Neural crest cell (in vitro differentiated cells): ENCODE data around the gene VAPA. TPM values are rescaled to one million over a fixed set of nuclear protein-coding genes. Genes with fewer than 3 reads are reported as not detected.

Source experiments
- DNase-seq: peaks from one replicate; pipeline ENCODE4 v3.0.0; 2021; ENCODE audit warnings: low read depth, mixed read lengths, low spot score
- H3K27ac Mint-ChIP-seq: one replicate; pipeline ENCODE4 v1.8.0; 2021; ENCODE audit warnings: mild to moderate bottlenecking, mixed read lengths; ENCODE audit not compliant: unreplicated experiment
- H3K27me3 Mint-ChIP-seq: 2 replicates; pipeline ENCODE4 v1.8.0; 2021; ENCODE audit warnings: low read depth, mild to moderate bottlenecking, mixed read lengths
- H3K36me3 Mint-ChIP-seq: 2 replicates; pipeline ENCODE4 v1.8.0; 2021; ENCODE audit warnings: low read depth, mild to moderate bottlenecking, mixed read lengths
- H3K4me1 Mint-ChIP-seq: 2 replicates; pipeline ENCODE4 v1.8.0; 2021; ENCODE audit warnings: mixed read lengths
- H3K4me3 Mint-ChIP-seq: one replicate; pipeline ENCODE4 v1.8.0; 2021; ENCODE audit warnings: mild to moderate bottlenecking, mixed read lengths
- H3K9me3 Mint-ChIP-seq: 2 replicates; pipeline ENCODE4 v1.8.0; 2021; ENCODE audit warnings: mixed read lengths
- total RNA-seq: library from RNA; stranded (reverse); gene quantifications from 2 replicates; pipeline ENCODE4 v1.2.1, GENCODE V29; 2021
- TF ChIP-seq, protein P1 (sequence below): fragments of 200-600 bp; sonication (generic); conservative IDR thresholded peaks from 2 replicates; pipeline ENCODE4 v1.5.0; 2021; ENCODE audit warnings: antibody characterized with exemption, mild to moderate bottlenecking

VAPA gene
- total RNA-seq, 1 donor from 2014 or later, result 125 TPM

- peak overlapping the region; percentile 64 for H3K27ac Mint-ChIP-seq
- H3K36me3 Mint-ChIP-seq, result no peaks in the 10 kb centered on the region
- peaks cover 3% of the 10 kb centered on the region for H3K9me3 Mint-ChIP-seq
- TF ChIP-seq, protein P1, sequence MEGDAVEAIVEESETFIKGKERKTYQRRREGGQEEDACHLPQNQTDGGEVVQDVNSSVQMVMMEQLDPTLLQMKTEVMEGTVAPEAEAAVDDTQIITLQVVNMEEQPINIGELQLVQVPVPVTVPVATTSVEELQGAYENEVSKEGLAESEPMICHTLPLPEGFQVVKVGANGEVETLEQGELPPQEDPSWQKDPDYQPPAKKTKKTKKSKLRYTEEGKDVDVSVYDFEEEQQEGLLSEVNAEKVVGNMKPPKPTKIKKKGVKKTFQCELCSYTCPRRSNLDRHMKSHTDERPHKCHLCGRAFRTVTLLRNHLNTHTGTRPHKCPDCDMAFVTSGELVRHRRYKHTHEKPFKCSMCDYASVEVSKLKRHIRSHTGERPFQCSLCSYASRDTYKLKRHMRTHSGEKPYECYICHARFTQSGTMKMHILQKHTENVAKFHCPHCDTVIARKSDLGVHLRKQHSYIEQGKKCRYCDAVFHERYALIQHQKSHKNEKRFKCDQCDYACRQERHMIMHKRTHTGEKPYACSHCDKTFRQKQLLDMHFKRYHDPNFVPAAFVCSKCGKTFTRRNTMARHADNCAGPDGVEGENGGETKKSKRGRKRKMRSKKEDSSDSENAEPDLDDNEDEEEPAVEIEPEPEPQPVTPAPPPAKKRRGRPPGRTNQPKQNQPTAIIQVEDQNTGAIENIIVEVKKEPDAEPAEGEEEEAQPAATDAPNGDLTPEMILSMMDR, result no peak
- no peaks in the 10 kb centered on the region for H3K27me3 Mint-ChIP-seq
- no peak overlapping the region for H3K4me3 Mint-ChIP-seq
- no peak for DNase-seq
- H3K4me1 Mint-ChIP-seq, result peaks cover 46% of the 10 kb centered on the region
Observed at GRCh38 chr18:9991011-9992000, 77.5 kb downstream of the VAPA start.

DNA sequence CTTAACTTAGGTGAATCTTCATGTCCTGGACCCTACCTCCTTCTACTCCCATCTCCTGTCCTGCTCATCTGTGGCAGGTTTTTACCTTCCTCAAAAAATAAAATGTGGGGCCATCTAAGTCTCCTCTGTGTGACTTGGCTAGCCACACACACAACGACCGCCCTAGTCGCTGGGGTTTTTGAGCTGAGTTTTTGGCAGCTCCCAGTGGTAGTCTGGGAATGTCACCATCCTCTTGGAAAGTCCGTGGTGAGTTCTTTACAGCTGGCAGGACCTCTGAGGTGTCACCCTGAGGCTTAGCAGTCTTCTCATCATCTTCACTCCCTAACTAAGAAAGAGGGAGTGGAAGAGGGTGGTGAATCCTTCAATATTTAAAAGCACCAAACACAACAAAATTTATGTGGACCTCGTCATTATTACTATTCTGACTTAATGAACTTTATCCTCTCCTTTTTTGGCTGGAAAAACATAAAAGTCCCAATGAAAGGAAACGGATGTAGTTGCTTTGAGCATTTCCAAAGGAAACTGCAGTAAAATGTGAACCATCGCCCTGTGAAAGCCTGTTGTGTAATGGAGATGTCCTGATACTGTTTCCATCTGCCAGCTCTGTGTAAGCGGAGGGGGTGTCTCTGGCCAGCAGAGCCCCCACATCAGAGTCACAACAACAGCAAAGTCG, 78.6 kb downstream of the VAPA start:
- Mint-ChIP-seq H3K27me3 (no peaks in the 10 kb centered on the region), H3K36me3 (no peaks in the 10 kb centered on the region), H3K9me3 (peaks cover 8% of the 10 kb centered on the region), H3K27ac (no peak overlapping the region), H3K4me1 (peaks cover 39% of the 10 kb centered on the region), H3K4me3 (no peak overlapping the region)
- TF ChIP-seq, protein P1, result no peak
- DNase-seq, result no peak

DNA sequence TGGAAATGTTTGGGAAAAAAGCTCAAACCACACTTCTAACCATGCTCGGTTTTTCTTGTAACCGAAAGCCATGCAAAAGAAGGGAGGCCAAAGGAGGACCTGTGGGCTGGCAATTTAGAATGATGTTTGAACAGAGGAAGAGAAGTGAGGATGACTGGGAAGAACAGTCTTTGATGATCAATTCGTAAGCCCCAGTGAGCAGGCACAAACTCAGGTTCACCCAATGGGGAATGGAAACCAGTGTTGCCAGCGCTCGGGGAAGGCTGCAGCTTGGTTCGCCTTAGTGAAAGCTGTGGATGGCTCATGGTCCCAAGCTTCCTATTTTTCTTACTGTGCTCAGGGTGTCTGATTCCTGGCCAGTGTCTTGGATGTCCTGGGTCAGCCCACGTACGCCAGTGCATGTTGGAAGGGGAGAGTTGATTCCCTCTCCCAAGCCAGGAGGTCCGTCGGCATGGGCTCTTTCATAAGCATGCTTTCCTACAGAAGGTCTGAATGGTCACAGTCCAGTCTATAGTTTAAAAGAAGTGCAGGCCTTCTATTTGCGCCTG, 79.2 kb downstream of the VAPA start:
- no peaks in the 10 kb centered on the region for H3K36me3 Mint-ChIP-seq
- peaks cover 33% of the 10 kb centered on the region for H3K4me1 Mint-ChIP-seq
- no peak for DNase-seq
- H3K4me3 Mint-ChIP-seq, result no peak overlapping the region
- H3K27me3 Mint-ChIP-seq, result no peaks in the 10 kb centered on the region
- H3K27ac Mint-ChIP-seq, result no peak overlapping the region
- H3K9me3 Mint-ChIP-seq, result peaks cover 13% of the 10 kb centered on the region
- TF ChIP-seq, protein P1, result no peak

DNA sequence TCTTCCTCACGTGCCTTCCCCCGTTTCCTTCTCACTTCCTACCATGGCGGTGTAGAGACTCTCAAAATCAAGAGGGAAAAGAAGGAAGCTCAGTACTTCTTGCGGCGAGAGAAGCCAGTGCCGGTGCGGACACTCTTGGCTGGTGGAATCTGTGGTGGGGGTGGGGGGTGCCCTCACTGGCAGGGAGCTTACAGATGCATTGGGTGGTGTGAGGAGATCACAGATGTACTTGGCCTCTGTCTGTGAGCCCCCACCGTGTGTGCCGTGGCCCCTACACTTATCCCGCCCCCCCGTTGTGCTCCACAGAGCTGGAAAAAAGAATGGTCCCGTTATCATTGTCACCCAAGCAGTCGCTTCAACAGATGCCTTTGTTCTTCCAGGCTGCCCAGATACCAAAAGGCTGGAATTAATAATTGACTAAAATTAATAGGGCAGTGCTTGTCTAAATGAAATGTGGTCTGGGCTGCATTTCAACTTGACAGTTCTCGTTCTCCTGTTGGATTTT, 79.8 kb downstream of the VAPA start:
- H3K4me3 Mint-ChIP-seq, result no peak overlapping the region
- H3K27me3 Mint-ChIP-seq, result no peaks in the 10 kb centered on the region
- DNase-seq, result no peak
- H3K36me3 Mint-ChIP-seq, result peaks cover 3% of the 10 kb centered on the region
- peaks cover 28% of the 10 kb centered on the region for H3K4me1 Mint-ChIP-seq
- TF ChIP-seq, protein P1, result no peak
- H3K27ac Mint-ChIP-seq, result no peak overlapping the region
- peaks cover 17% of the 10 kb centered on the region for H3K9me3 Mint-ChIP-seq

- TF ChIP-seq, protein P1, result no peak
- Mint-ChIP-seq H3K4me1 (peaks cover 25% of the 10 kb centered on the region), H3K4me3 (no peak overlapping the region), H3K9me3 (peaks cover 17% of the 10 kb centered on the region), H3K27me3 (no peaks in the 10 kb centered on the region), H3K36me3 (peaks cover 3% of the 10 kb centered on the region), H3K27ac (peak overlapping the region; percentile 38)
- no peak for DNase-seq
Observed at GRCh38 chr18:9994026-9994570, 80.3 kb downstream of the VAPA start.
